Stimulated activated CD4-positive, alpha-beta T cell treated with anti-CD3 and anti-CD28 coated beads, TNF-alpha, amount 100 ng/mL, for 1 hour (primary cell): Measurements from ENCODE around the gene ABHD12.
A peak's percentile ranks its signal among the peaks of the same experiment; 100 is the strongest.
"Not testable (repeated sequence)": the region's sequence is repeated elsewhere in the genome, so short reads cannot be mapped to it uniquely, and the experiment has no call there.

ENCODE experiments used
- DNase-seq, 3 donors: peaks; one replicate each; pipeline ENCODE4 v3.0.0-alpha.2; 2020; ENCODE audit warnings: low read depth in 3 of 3, low spot score in 1 of 3

The ABHD12 gene

DNA sequence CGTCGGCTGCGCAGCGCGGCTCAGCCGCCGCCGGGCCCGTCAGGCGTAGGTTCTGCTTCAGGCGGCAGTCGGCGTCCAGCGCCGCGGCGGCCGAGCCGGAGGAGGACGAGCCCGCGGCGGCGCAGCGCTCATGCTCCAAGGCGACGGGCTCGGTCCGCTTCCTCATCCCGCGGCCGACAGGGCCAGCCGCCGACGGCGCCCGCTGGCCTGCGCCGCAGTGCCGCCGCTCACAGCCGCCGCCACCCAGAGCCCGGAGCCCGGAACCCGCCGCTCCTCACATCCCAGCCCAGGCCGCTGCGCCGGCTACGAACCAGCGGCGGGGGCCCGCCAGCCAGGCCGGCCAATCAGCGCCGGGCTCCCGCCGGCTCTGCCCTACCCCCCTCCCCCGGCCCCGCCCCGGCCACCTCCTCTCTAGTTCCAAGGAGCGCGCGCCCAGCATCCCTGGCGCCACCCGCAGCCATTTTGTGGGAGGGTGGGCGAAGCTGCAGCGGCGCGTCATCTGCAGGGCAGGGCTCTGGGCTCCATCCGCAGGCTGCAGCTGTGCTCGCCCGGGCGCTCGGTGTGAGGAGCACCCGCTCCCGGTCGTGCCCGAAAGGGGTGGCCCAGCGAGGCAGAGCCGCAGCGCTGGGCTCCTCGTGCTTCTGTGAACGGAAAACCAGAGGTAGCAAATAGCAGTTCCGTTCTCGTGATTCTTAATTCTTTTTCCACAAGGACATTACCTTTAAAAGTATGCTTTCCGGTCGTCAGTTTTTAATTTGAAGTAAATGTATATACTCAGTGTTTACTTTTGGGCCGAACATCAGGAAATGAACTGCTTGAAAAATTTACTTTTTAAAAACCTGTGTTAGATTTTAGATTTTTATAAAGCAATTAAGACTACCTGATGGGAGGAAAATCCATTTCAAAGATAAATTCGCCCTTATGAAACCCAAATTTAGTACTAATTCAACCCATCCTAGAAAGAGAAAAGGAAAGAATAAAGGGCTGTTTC is at the start of gene ABHD12:
Gene ABHD12, minus strand, starts transcription at position 298 of the 991 bp plus-strand sequence. Its CDS starts 132 bp downstream, at position 166.
- DNase-seq, result peak; percentile 80 to 88 (median 87)

DNA sequence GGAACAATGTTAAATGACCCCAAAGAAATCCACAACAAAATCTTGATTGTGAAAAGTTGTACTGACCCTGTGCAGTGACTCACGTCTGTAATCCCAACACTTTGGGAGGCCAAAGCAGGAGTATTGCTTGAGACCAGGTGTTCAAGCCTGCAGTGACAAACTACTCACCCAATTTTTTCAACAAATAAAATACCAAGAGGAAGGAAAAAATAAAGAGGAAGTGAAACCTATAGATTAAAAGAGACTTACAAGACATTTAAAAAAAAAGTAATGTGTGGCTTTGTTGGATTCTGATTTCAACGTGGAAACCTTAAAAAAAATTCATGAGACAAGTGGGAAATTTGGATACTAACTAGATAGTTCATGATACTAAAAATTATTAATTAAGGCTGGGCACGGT is 48.7 kb upstream of the ABHD12 start:
- no peak for DNase-seq

DNA sequence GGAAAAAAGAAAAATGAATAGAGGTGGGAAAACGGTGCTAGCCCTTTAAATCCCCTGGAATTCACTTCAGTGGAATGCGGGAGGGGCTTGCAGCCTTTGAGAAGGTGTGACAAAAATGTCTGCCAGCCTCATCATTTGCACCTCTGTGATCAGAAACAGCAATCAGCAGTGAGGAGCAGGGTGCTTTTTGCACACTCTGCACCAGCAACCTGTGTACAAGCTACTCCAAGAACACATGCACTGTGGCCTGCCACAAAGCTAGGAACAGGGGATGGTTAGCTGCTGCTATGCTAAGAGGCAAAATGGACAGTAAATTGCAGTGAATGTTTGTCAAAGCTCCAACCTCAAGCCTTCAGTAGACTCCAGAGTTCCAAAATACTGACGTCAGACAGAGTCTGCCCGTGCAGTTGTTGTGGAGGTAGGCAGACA is 46.5 kb upstream of the ABHD12 start:
- no peak for DNase-seq

DNA sequence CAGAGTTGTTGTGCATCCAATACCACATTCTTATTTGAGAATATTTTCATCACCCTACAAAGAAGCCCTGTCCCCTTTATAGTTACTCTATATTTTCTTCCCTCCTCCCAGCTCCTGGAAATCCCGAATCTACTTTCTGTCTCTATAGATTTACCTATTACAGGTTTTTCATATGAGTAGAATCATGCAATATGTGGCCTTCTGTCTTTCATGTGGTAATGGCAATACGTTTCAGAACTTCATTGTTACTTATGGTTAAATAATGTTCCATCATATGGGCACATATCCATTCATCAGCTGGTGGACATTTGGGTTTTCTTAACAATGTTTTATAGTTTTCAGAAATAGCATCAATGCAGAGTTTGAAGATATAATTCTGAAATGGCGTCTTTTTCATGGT is 33.9 kb upstream of the ABHD12 start:
- no peak for DNase-seq

DNA sequence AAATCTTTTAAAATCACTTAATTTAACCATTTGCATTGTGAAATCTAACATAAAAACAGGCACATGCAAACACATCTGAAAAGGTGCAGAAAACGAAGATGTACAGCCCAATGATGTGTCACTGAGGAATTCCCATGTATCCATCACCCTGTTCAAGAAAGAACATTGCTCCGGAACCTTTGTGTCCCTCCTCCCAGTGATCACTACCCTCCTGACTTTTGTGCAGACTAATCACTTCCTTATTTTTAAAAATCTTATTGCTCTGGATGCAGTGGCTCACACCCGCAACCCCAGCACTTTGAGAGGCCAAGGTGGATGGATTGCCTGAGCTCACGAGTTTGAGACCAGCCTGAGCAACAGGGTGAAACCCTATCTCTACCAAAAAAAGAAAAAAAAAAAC is 31.4 kb upstream of the ABHD12 start:
- DNase-seq, result no peak

DNA sequence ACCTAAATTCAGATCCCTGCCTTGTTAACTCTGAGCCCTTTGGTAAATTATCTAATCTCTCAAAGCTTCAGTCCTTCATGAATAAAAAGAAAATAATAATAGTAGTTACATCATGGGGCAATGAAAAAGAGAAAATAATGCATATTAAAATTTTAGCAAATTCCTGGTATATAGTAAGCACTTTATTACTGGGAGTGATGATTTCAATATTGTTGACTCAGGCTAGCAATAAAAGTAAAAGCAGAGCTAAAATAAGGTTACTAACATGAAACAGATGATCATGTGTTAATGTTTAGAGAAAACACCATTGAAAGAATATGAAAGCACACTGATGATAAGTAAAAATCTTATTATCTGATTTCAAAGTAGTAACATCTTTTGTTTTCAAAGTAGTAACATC is 30.5 kb upstream of the ABHD12 start:
- DNase-seq, result no peak

DNA sequence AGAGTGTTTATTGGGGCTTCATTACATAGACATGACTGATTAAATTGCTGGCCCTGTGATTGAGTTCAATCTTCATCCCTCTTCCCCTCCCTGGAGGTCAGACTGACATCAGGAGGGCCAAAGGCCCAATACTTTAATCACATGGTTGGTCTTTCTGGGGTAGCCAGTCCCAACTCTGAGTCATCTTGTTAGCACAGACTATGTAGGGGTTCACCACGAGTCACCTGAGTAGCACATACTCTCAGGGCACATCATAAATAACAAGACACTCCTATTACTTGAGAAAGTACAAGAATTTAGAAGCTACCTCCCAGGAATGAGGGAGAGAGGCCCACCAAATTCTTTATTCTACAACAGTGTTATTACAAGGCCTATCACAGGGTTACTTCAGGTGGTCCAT is 28.1 kb upstream of the ABHD12 start:
- DNase-seq, result no peak

DNA sequence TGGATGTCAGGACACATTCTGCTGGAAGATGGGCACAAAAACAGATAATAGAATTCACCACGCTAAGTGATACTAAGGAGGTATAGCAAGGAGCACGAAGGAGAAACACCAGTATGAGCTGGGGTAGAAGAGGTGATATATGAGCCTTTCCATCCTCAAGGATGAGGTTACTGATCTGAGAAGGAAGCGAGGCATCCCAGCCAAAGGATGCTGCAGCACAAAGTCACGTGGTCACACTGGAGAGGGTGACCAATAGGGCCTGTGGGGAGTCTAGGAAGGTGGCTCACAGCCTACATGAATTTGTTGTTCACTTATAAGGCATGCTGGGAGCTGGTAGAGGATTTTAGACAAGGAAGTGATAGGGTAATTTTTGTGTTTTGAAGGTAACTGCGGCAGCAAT is 18.3 kb upstream of the ABHD12 start:
- DNase-seq, result no peak

DNA sequence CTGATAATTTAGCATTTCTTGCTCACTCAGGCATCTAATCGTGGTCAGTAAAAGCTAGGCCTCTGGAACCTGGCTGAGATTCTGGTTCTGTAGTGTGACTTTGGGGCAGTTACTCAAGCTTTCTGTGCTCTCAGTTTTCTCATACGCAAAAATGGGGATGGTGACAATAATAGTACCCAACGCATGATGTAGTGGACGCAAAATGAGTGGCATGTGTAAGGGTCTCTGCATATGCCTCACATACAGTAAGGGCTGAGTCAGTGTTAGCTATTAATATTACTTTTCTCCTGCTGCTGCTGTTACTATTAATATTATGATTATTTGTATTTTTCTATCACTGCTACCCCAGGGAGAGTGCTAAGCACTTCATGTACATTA is 17.5 kb upstream of the ABHD12 start:
- no peak for DNase-seq

DNA sequence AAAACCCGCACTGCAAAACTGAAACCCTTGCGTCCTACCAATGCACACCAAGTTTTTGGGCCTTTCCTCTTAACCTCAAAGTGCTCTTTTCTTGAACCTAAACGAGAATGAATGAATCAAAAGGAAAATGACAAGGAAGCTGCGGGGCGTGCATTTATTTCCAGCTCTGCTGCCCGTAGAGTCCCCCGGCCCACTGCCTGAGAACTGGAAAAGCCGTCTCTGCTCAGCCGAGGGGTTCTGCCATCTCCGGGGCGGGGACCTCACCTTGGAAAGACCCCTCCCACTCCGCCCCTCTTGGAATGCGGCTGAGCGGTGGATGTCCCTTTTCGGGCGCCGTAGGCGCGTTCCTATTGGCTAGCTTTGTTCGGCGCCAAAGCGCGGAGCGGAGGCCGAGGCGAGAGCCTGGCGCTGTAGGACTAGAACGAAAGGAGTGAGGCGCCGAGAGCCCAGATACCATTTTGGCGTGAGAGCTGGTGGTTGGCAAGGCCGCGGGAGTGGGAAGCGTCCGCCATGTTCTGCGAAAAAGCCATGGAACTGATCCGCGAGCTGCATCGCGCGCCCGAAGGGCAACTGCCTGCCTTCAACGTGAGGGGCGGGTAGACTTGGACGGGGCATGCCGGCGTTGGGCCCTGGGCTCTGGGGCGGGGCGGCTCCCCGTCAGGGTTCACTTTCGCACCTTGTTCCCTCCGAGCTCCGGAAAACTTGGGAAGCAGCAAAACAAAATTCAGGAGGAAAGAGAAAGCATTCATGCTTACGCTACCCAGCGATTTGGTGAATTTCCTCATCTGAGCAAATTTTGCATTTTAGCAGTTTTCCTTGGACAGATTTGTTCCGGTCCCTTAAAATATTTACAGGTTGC is 16.9 kb upstream of the ABHD12 start, which contains the start of gene GINS1:
Gene GINS1, plus strand, starts transcription at position 363 of the 859 bp plus-strand sequence. Its CDS starts 148 bp downstream, at position 511.
- DNase-seq, result peak in 2 of 3 donors; percentile 38 to 77

DNA sequence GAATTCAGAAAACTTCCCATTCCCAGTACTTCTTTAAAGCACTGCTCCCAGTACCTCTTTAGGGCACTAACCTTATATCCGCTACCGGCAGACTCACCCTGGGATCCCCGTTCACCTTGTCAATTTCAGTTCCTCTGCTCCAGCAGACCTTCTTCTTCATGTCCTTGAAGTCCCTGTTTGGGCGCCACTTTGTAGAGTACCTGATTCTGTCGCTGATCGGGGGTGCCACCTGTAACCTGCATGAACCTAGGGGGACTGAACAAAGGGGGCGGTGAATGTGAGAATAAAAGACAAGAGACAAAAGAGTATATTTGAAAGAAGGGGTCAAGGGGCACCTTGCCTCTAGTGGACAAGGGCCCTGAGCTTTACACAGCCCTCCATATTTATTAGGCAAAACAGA is 11.9 kb upstream of the ABHD12 start:
- DNase-seq, result no peak

DNA sequence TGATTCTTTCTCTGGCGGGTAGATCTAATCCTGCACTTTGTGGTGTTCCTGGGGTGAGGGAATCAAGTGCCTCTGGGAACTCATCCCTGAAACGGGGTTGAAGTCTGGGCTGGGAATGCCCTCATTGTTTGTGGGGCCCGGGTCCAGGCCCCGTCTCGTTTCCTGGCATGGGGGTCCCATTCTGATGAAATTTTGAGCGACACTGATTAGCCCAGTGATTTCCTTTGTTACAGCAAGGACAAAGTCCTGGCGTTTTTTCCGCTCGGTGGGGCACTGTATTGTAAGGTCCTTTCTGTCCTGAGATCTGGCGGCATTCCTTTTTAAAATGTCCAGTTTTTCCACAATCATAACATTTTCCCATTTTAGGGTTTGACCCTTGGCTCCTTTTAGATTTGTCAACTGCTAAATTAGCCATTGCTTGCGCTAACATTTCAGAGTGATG is 9.7 kb upstream of the ABHD12 start:
- DNase-seq, result not testable (repeated sequence)

DNA sequence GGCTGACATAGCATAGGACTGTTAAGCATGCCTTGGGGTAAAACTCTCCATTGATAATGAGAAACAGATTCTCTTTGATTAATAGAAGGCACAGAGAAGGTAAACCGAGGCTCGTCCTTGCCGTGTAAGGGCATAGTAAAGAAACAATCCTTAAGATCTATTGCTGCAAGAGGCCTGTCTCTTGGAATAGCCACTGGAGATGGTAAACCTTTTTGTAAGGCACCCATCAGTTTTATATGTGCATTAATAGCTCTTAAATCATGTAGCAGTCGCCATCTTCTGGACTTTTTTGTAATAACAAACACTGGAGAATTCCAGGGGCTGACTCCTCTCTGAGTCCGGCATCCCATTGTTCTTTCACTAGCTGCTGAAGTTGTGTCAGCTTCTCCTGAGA is 8.4 kb upstream of the ABHD12 start:
- no peak for DNase-seq

DNA sequence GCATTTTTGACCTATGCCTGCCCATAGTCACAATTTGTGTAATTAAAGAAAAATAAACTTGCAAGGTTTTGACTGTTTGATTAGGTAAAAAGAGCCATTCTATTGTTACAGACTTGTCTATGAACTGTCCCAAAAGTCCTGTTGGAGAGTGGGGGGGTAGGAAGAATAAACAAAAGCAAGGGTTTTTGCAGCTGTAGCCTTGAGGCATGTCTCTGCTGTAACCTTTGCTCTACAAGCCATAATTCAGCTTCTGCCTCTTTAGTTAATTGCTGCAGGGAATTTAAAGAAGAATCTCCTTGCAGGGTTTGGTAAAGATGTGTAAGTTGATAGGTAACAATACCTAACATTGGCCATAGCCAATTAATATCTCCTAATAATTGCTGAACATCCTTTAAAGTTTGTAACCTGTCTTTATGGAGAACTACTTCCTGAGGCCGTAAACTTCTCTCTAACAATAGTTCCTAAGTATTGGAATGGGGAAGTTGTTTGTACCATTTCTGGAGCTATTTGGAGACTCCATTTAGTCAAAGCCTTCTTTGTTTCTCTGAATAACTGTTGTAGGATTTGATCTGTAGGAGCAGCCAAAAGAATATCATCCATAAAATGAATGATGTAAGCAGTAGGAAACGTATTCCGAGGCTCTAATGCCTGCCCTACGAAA is 7.9 kb upstream of the ABHD12 start:
- no peak for DNase-seq

DNA sequence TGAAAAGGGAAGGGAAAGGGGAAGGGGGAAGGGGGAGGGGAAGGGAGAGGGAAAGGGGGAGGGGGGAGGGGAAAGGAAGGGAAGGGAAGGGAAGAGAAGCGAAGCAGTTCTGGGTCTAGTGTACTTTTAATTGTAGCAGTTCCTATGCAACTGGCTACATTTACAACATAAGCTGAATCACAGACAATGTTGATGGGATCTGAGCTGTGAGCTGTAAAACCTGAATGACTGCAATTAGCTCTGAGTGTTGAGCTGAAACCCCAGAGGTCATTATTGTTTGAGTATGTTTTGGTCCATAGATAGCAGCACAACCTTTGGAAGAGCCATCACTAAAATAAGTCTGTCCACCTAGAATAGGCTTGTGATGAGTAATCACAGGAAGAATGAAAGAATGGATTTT is 7.2 kb upstream of the ABHD12 start:
- DNase-seq, result no peak

DNA sequence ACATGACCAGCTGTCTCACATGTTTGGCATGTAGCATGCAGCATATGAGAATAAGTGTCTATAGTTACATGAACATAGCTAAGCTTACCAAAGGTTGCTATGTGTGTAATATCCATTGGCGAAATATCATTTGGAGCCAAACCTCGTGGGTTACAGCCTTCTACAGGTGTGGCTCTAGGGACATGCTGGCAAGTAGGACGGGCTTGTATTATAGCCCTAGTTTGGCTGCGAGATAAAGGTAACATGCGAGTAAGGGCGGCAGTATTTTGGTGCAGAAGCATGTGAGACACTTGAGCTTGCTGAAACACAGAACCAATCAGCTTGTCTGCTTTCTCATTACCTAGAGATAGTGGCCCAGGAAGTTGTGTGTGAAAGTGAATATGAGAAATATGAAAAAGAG is 6.5 kb upstream of the ABHD12 start:
- no peak for DNase-seq

DNA sequence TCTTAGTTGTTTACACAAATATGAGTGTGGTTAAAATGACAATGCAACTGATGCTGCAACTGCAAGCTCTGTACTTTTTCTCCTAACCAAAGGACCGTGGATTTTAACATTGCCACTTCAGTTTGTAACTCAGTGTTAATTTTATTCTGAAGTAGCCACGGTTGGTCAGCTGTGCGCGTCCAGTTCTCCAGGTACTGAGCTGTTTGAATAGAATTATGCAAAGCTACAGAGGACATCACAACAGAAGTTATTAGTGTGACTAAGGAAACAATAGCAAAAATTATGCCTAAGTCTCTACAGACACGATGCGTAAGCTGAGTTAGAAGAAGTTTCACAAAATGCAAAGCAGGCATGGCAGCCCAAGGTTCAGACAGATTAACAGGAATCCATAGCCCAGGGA is 4.4 kb upstream of the ABHD12 start:
- no peak for DNase-seq

DNA sequence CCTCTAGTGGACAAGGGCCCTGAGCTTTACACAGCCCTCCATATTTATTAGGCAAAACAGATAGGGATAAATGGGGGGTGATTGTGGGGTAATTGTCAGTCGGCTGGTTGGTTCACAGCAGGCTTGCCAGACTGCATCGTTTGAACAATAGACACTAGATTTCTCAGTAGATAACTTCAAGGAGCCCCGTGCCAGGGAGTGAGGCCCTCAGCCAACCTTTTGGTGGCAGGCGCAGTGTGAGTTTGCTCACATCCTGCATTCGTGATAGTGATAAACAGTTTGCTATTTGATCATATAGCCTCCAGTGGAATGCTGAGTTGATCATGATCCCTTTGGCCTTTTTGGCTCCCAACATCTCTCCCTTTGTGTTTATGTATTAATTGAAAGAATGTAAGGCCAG is 3.6 kb upstream of the ABHD12 start:
- no peak for DNase-seq

DNA sequence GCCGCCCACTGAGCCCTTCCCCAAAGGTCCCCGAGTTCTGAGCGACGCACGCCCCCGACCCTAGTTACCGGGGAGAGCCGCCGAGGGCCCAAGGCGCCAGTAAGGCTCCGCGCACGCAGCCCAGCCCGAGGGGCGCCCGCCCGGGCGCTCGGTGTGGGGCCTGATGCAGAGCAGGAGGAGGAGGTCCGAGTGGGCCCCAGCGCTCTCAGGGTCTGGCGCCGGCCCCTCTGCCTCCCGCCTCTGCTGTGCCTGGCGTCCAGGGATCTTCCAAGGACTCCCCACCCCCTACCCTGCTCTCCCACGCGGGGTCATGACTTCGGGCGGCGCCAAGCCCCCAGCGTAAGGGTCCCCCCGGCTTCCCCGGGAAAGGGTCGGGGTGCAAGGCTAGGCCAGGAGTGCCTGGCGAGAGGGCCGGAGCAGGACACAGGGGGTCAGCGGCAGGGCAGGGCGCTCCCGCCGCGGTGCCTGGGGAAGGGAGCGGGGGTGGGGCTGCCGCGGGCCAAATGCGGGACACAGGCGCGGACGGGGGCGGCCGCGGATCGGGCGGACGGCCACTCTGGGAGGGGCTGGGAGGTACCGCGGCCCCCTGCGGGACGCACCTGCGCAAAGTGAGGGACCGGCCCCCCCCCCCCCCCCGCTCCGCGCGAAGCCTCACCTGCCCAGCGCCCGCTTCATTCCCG is 637 bp downstream of the ABHD12 start:
- DNase-seq, result peak in 1 of 3 donors; percentile 7

DNA sequence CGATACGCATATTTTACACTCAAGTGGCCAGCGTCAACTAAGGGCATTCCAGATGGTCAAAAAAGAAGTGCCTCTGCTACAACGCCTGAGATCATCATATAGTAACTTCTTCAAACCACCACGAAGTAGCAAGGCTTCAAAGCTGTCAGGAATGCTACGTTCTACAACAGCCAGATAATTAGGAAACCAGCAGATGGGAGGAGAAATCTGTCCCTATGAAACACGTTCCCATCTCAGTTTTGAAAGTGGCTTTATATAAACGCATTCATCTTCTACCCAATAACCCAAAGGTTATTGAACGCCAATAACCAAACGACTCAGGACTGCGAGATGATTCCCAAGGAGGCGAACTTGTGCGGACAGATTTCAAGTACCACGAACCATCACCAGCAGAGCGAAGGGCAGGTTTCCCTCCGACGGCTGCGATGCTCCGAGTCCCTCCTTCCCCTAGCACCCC is 1.2 kb downstream of the ABHD12 start:
- no peak for DNase-seq
